SKM-1 treated with dmso at 0.1 percent for 144 hours (cell line): ENCODE data around the gene DISP2.

Experiments used
- DNase-seq: peaks from one replicate; lab custom pipeline; 2025; ENCODE audit not compliant: unreplicated experiment; lab: John Stamatoyannopoulos, UW

Gene DISP2

GRCh38 chr15:40388941-40389823 lies 31.2 kb downstream of the DISP2 start:
- peak; percentile 93 for DNase-seq

- no peak for DNase-seq
Measured at GRCh38 chr15:40389824-40390595, 32.0 kb downstream of the DISP2 start.

GRCh38 chr15:40392986-40393948 lies 35.2 kb downstream of the DISP2 start:
- DNase-seq: no peak

GRCh38 chr15:40397688-40398412 lies 39.8 kb downstream of the DISP2 start:
- DNase-seq: no peak

GRCh38 chr15:40398413-40398873 lies 40.4 kb downstream of the DISP2 start:
- DNase-seq: peak; percentile 94

- DNase-seq: no peak
Measured at GRCh38 chr15:40399370-40399769, 41.4 kb downstream of the DISP2 start.

- DNase-seq: peak; percentile 73
Measured at GRCh38 chr15:40405501-40406381, 47.7 kb downstream of the DISP2 start, which contains the start of gene IVD. IVD (plus strand) TSS chr15:40405795; CDS start chr15:40405828, 33 bp downstream.

GRCh38 chr15:40407330-40407990 lies 49.4 kb downstream of the DISP2 start:
- no peak for DNase-seq

GRCh38 chr15:40409366-40409765 lies 51.3 kb downstream of the DISP2 start:
- DNase-seq: no peak

GRCh38 chr15:40410476-40410875 lies 52.5 kb downstream of the DISP2 start:
- no peak for DNase-seq

GRCh38 chr15:40412095-40412759 lies 54.2 kb downstream of the DISP2 start:
- DNase-seq: no peak

- DNase-seq: no peak
Measured at GRCh38 chr15:40413036-40413435, 55.0 kb downstream of the DISP2 start.

GRCh38 chr15:40414816-40415215 lies 56.8 kb downstream of the DISP2 start:
- no peak for DNase-seq

- DNase-seq: no peak
Measured at GRCh38 chr15:40415226-40415625, 57.2 kb downstream of the DISP2 start.

- DNase-seq: no peak
Measured at GRCh38 chr15:40416056-40416455, 58.0 kb downstream of the DISP2 start.

GRCh38 chr15:40418126-40418525 lies 60.1 kb downstream of the DISP2 start:
- no peak for DNase-seq

GRCh38 chr15:40420071-40420713 lies 62.2 kb downstream of the DISP2 start:
- no peak for DNase-seq

- no peak for DNase-seq
Measured at GRCh38 chr15:40420793-40421192, 62.8 kb downstream of the DISP2 start.
